WTC11 (cell line): ENCODE data around the gene MEIS1.

Experiments used
- CTCF ChIP-seq: fragments of 200-600 bp; IDR thresholded peaks from 2 replicates; pipeline ENCODE4 v1.8.0; 2022; ENCODE audit warnings: antibody characterized with exemption
- ZBTB21 ChIP-seq: sonication (generic); formaldehyde crosslinking; IDR thresholded peaks from 2 replicates; pipeline ENCODE4 v1.8.1; 2023; ENCODE audit warnings: mild to moderate bottlenecking, missing genetic modification reagents, borderline replicate concordance

- TF ChIP-seq CTCF (no peak), ZBTB21 (CRISPR knock-in tag) (no peak)
Observed at GRCh38 chr2:66539452-66539851, 104.5 kb downstream of the MEIS1 start.
